ENCODE measurements around the gene CTU2.

CTU2 gene

GRCh38 chr16:88711750-88712340 lies 5.5 kb downstream of the CTU2 start:
- H3K4ac ChIP-seq (ENCODE audit: low read depth, low read length) = no peak overlapping the region
- no peak for DNase-seq
- H3K4me2 ChIP-seq (ENCODE audit: low read length) = no peak overlapping the region
- no peak overlapping the region for H3K27ac ChIP-seq (ENCODE audit: low read depth, low read length)
- WGBS (ENCODE audit: extremely low coverage, insufficient coverage, low lambda C conversion rate) = no CpG with 5 or more reads among the region's 18 CpGs
- H3K79me2 ChIP-seq (ENCODE audit: control insufficient read depth, insufficient read depth, low read length) = peaks cover 4% of the 10 kb centered on the region
- no peak overlapping the region for H3K56ac ChIP-seq (ENCODE audit: low read length)
- no peak overlapping the region for H3K23ac ChIP-seq (ENCODE audit: low read length)
- H3K4me3 ChIP-seq (ENCODE audit: low read length) = no peak overlapping the region
- H3K9ac ChIP-seq (ENCODE audit: low read length) = no peak overlapping the region
- peaks cover 11% of the 10 kb centered on the region for H3K79me1 ChIP-seq (ENCODE audit: low read length)
- no peak overlapping the region for H2BK15ac ChIP-seq (replicated peaks; ENCODE audit: low read depth)
- H4K8ac ChIP-seq (ENCODE audit: low read depth, low read length) = no peak overlapping the region
- no peak overlapping the region for H3K18ac ChIP-seq (ENCODE audit: low read length)
- H2AK5ac ChIP-seq (ENCODE audit: low read length) = no peak overlapping the region
- H3K27me3 ChIP-seq (ENCODE audit: insufficient read depth, low read length, poor library complexity) = no peaks in the 10 kb centered on the region
- H3K4me1 ChIP-seq (ENCODE audit: control insufficient read depth, low read depth, low read length) = no peaks in the 10 kb centered on the region
- no peak overlapping the region for H4K5ac ChIP-seq (ENCODE audit: low read length)
- no peak overlapping the region for H2BK5ac ChIP-seq (ENCODE audit: low read length)
- H2BK120ac ChIP-seq (ENCODE audit: low read depth, low read length) = no peak overlapping the region
- peaks cover 3% of the 10 kb centered on the region for H3K36me3 ChIP-seq (ENCODE audit: control insufficient read depth, insufficient read depth, low read length)

- Histone ChIP-seq H4K8ac (ENCODE audit: low read depth, low read length) (no peak overlapping the region), H3K9ac (ENCODE audit: low read length) (no peak overlapping the region), H3K23ac (ENCODE audit: low read length) (no peak overlapping the region), H3K79me2 (ENCODE audit: control insufficient read depth, insufficient read depth, low read length) (peaks cover under 1% of the 10 kb centered on the region), H3K4me1 (ENCODE audit: control insufficient read depth, low read depth, low read length) (no peaks in the 10 kb centered on the region), H3K79me1 (ENCODE audit: low read length) (peaks cover 7% of the 10 kb centered on the region), H3K36me3 (ENCODE audit: control insufficient read depth, insufficient read depth, low read length) (peaks cover 3% of the 10 kb centered on the region), H3K4me2 (ENCODE audit: low read length) (no peak overlapping the region), H2BK120ac (ENCODE audit: low read depth, low read length) (no peak overlapping the region), H3K27me3 (ENCODE audit: insufficient read depth, low read length, poor library complexity) (no peaks in the 10 kb centered on the region), H3K4ac (ENCODE audit: low read depth, low read length) (no peak overlapping the region), H2BK5ac (ENCODE audit: low read length) (no peak overlapping the region), H2AK5ac (ENCODE audit: low read length) (no peak overlapping the region), H4K5ac (ENCODE audit: low read length) (no peak overlapping the region), H3K27ac (ENCODE audit: low read depth, low read length) (no peak overlapping the region), H3K18ac (ENCODE audit: low read length) (no peak overlapping the region), H3K4me3 (ENCODE audit: low read length) (no peak overlapping the region), H3K56ac (ENCODE audit: low read length) (no peak overlapping the region), H2BK15ac (replicated peaks; ENCODE audit: low read depth) (no peak overlapping the region)
- no CpG with 5 or more reads among the region's 25 CpGs for WGBS (ENCODE audit: extremely low coverage, insufficient coverage, low lambda C conversion rate)
- DNase-seq = no peak
Measured at GRCh38 chr16:88712362-88712979, 6.2 kb downstream of the CTU2 start.

- H3K18ac ChIP-seq (ENCODE audit: low read length) = no peak overlapping the region
- H3K23ac ChIP-seq (ENCODE audit: low read length) = no peak overlapping the region
- no peak overlapping the region for H2BK120ac ChIP-seq (ENCODE audit: low read depth, low read length)
- no peak for DNase-seq
- H3K56ac ChIP-seq (ENCODE audit: low read length) = no peak overlapping the region
- H3K4ac ChIP-seq (ENCODE audit: low read depth, low read length) = no peak overlapping the region
- H3K9ac ChIP-seq (ENCODE audit: low read length) = no peak overlapping the region
- no peak overlapping the region for H3K27ac ChIP-seq (ENCODE audit: low read depth, low read length)
- peaks cover 6% of the 10 kb centered on the region for H3K79me1 ChIP-seq (ENCODE audit: low read length)
- no peak overlapping the region for H3K4me3 ChIP-seq (ENCODE audit: low read length)
- no peak overlapping the region for H2AK5ac ChIP-seq (ENCODE audit: low read length)
- H3K4me2 ChIP-seq (ENCODE audit: low read length) = no peak overlapping the region
- no peak overlapping the region for H4K8ac ChIP-seq (ENCODE audit: low read depth, low read length)
- no peak overlapping the region for H2BK15ac ChIP-seq (replicated peaks; ENCODE audit: low read depth)
- no peaks in the 10 kb centered on the region for H3K79me2 ChIP-seq (ENCODE audit: control insufficient read depth, insufficient read depth, low read length)
- no CpG with 5 or more reads among the region's 15 CpGs for WGBS (ENCODE audit: extremely low coverage, insufficient coverage, low lambda C conversion rate)
- H2BK5ac ChIP-seq (ENCODE audit: low read length) = no peak overlapping the region
- H4K5ac ChIP-seq (ENCODE audit: low read length) = no peak overlapping the region
- peaks cover 3% of the 10 kb centered on the region for H3K36me3 ChIP-seq (ENCODE audit: control insufficient read depth, insufficient read depth, low read length)
- H3K27me3 ChIP-seq (ENCODE audit: insufficient read depth, low read length, poor library complexity) = no peaks in the 10 kb centered on the region
- H3K4me1 ChIP-seq (ENCODE audit: control insufficient read depth, low read depth, low read length) = no peaks in the 10 kb centered on the region
Measured at GRCh38 chr16:88713054-88713453, 6.8 kb downstream of the CTU2 start.

- no peak overlapping the region for H3K18ac ChIP-seq (ENCODE audit: low read length)
- H4K8ac ChIP-seq (ENCODE audit: low read depth, low read length) = no peak overlapping the region
- DNase-seq = no peak
- no peak overlapping the region for H3K27ac ChIP-seq (ENCODE audit: low read depth, low read length)
- no peak overlapping the region for H3K4me3 ChIP-seq (ENCODE audit: low read length)
- H2BK5ac ChIP-seq (ENCODE audit: low read length) = no peak overlapping the region
- H3K4ac ChIP-seq (ENCODE audit: low read depth, low read length) = no peak overlapping the region
- no peak overlapping the region for H3K56ac ChIP-seq (ENCODE audit: low read length)
- peaks cover 1% of the 10 kb centered on the region for H3K79me1 ChIP-seq (ENCODE audit: low read length)
- no peak overlapping the region for H2AK5ac ChIP-seq (ENCODE audit: low read length)
- H3K23ac ChIP-seq (ENCODE audit: low read length) = no peak overlapping the region
- no peak overlapping the region for H2BK15ac ChIP-seq (replicated peaks; ENCODE audit: low read depth)
- peaks cover 3% of the 10 kb centered on the region for H3K36me3 ChIP-seq (ENCODE audit: control insufficient read depth, insufficient read depth, low read length)
- no peak overlapping the region for H2BK120ac ChIP-seq (ENCODE audit: low read depth, low read length)
- no peaks in the 10 kb centered on the region for H3K4me1 ChIP-seq (ENCODE audit: control insufficient read depth, low read depth, low read length)
- H3K27me3 ChIP-seq (ENCODE audit: insufficient read depth, low read length, poor library complexity) = no peaks in the 10 kb centered on the region
- WGBS (ENCODE audit: extremely low coverage, insufficient coverage, low lambda C conversion rate) = no CpG with 5 or more reads among the region's 30 CpGs
- no peaks in the 10 kb centered on the region for H3K79me2 ChIP-seq (ENCODE audit: control insufficient read depth, insufficient read depth, low read length)
- no peak overlapping the region for H3K9ac ChIP-seq (ENCODE audit: low read length)
- H4K5ac ChIP-seq (ENCODE audit: low read length) = no peak overlapping the region
- no peak overlapping the region for H3K4me2 ChIP-seq (ENCODE audit: low read length)
Measured at GRCh38 chr16:88713568-88714419, 7.5 kb downstream of the CTU2 start.

- Histone ChIP-seq H3K4me3 (ENCODE audit: low read length) (no peak overlapping the region), H4K5ac (ENCODE audit: low read length) (no peak overlapping the region), H3K4ac (ENCODE audit: low read depth, low read length) (no peak overlapping the region), H3K23ac (ENCODE audit: low read length) (no peak overlapping the region), H3K79me1 (ENCODE audit: low read length) (peaks cover 1% of the 10 kb centered on the region), H2BK5ac (ENCODE audit: low read length) (no peak overlapping the region), H2BK120ac (ENCODE audit: low read depth, low read length) (no peak overlapping the region), H3K27ac (ENCODE audit: low read depth, low read length) (no peak overlapping the region), H3K79me2 (ENCODE audit: control insufficient read depth, insufficient read depth, low read length) (no peaks in the 10 kb centered on the region), H3K4me2 (ENCODE audit: low read length) (no peak overlapping the region), H3K56ac (ENCODE audit: low read length) (no peak overlapping the region), H2AK5ac (ENCODE audit: low read length) (no peak overlapping the region), H3K36me3 (ENCODE audit: control insufficient read depth, insufficient read depth, low read length) (peaks cover 3% of the 10 kb centered on the region), H3K18ac (ENCODE audit: low read length) (no peak overlapping the region), H4K8ac (ENCODE audit: low read depth, low read length) (no peak overlapping the region), H3K27me3 (ENCODE audit: insufficient read depth, low read length, poor library complexity) (no peaks in the 10 kb centered on the region), H3K9ac (ENCODE audit: low read length) (no peak overlapping the region), H3K4me1 (ENCODE audit: control insufficient read depth, low read depth, low read length) (no peaks in the 10 kb centered on the region), H2BK15ac (replicated peaks; ENCODE audit: low read depth) (no peak overlapping the region)
- no CpG with 5 or more reads among the region's 42 CpGs for WGBS (ENCODE audit: extremely low coverage, insufficient coverage, low lambda C conversion rate)
- no peak for DNase-seq
Measured at GRCh38 chr16:88714420-88715302, 8.4 kb downstream of the CTU2 start.

Measured in mesendoderm (in vitro differentiated cells).